Duodenal mucosa (tissue), 2 donors: Measurements from ENCODE around the gene GPX2.

Experiments
- H3K27ac ChIP-seq: one replicate; pipeline ENCODE4 v1.7.0; 2013; ENCODE audit warnings: low read depth, low read length
- H3K27me3 ChIP-seq, 2 donors: one replicate each; pipeline ENCODE4 v1.7.0; 2013; ENCODE audit warnings: low read length in 2 of 2, control low read depth in 1 of 2; ENCODE audit not compliant: insufficient read depth in 2 of 2, control insufficient read depth in 1 of 2
- H3K36me3 ChIP-seq, 2 donors: one replicate each; pipeline ENCODE4 v1.7.0; 2013; ENCODE audit warnings: low read length in 2 of 2, control low read depth in 1 of 2; ENCODE audit not compliant: insufficient read depth in 2 of 2, control insufficient read depth in 1 of 2
- H3K4me1 ChIP-seq, 2 donors: one replicate each; pipeline ENCODE4 v1.7.0; 2013; ENCODE audit warnings: low read length in 2 of 2, control low read depth in 1 of 2; ENCODE audit not compliant: insufficient read depth in 2 of 2, control insufficient read depth in 1 of 2
- H3K4me3 ChIP-seq, 2 donors: one replicate each; pipeline ENCODE4 v1.7.0; 2013; ENCODE audit warnings: low read length in 2 of 2, low read depth in 1 of 2
- H3K9ac ChIP-seq, 2 donors: one replicate each; pipeline ENCODE4 v1.7.0; 2013; ENCODE audit warnings: low read length in 2 of 2, low read depth in 1 of 2
- H3K9me3 ChIP-seq, 2 donors: one replicate each; pipeline ENCODE4 v1.7.0; 2013; ENCODE audit warnings: low read length in 2 of 2, control low read depth in 1 of 2; ENCODE audit not compliant: control insufficient read depth in 1 of 2

The GPX2 gene

GRCh38 chr14:64943556-64943955 is 1.0 kb upstream of the GPX2 start:
- Histone ChIP-seq H3K9me3 (no peaks in the 10 kb centered on the region), H3K27me3 (no peaks in the 10 kb centered on the region), H3K36me3 (peaks cover 0 to 11% of the 10 kb centered on the region in 2 donors), H3K27ac (peak overlapping the region; percentile 43), H3K4me3 (no peak overlapping the region), H3K4me1 (peaks cover 54 to 71% of the 10 kb centered on the region in 2 donors), H3K9ac (no peak overlapping the region)

DNA sequence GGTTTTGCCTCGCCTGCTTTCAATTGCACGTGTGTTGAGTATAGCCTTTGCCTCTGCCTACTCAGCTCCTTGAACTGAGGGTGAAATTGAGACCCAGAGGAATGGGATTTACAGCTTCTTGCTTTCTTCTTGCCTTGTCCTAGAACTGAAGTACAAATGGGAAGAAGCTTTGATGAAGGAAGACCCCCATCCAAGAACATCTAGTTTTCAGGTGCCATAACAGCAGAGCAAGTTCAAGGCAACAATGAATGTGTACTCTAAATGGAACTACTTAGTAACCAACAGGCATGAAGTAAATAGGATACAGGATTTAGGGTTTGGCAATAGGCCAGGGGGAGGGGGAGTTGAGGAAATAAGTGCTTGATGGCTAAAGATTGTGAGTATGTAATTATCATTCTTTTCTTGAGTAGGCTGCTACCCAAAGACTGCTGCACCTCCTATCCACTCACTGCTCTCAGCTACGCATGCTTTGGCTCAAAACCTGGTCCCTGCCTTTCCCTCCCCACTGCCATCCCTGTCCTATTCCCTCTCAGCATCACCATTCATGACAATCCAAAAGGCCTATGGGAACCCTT is 2.1 kb downstream of the GPX2 start:
- H3K4me3 ChIP-seq = peak overlapping the region; percentile 62 to 73

GRCh38 chr14:64939817-64940190 is 2.7 kb downstream of the GPX2 start:
- H3K36me3 ChIP-seq = peaks cover 0 to 11% of the 10 kb centered on the region in 2 donors
- no peaks in the 10 kb centered on the region for H3K27me3 ChIP-seq
- H3K9me3 ChIP-seq = no peaks in the 10 kb centered on the region
- peaks cover 42 to 54% of the 10 kb centered on the region in 2 donors for H3K4me1 ChIP-seq
- H3K9ac ChIP-seq = peak overlapping the region in 1 of 2 donors; percentile 64
- H3K27ac ChIP-seq = no peak overlapping the region
- peak overlapping the region; percentile 24 to 50 for H3K4me3 ChIP-seq

More for the DNA sequence above, 2.1 kb downstream of the GPX2 start:
- Histone ChIP-seq H3K36me3 (peaks cover 0 to 11% of the 10 kb centered on the region in 2 donors), H3K27me3 (no peaks in the 10 kb centered on the region), H3K9me3 (no peaks in the 10 kb centered on the region), H3K4me1 (peaks cover 42 to 55% of the 10 kb centered on the region in 2 donors), H3K9ac (peak overlapping the region; percentile 64 to 70), H3K27ac (no peak overlapping the region)

GRCh38 chr14:64938972-64939816 is 3.4 kb downstream of the GPX2 start:
- Histone ChIP-seq H3K4me3 (peak overlapping the region; percentile 24 to 50), H3K27ac (peak overlapping the region; percentile 65), H3K9me3 (no peaks in the 10 kb centered on the region), H3K27me3 (no peaks in the 10 kb centered on the region), H3K36me3 (peaks cover 0 to 14% of the 10 kb centered on the region in 2 donors), H3K4me1 (peaks cover 39 to 52% of the 10 kb centered on the region in 2 donors), H3K9ac (peak overlapping the region in 1 of 2 donors; percentile 8)

DNA sequence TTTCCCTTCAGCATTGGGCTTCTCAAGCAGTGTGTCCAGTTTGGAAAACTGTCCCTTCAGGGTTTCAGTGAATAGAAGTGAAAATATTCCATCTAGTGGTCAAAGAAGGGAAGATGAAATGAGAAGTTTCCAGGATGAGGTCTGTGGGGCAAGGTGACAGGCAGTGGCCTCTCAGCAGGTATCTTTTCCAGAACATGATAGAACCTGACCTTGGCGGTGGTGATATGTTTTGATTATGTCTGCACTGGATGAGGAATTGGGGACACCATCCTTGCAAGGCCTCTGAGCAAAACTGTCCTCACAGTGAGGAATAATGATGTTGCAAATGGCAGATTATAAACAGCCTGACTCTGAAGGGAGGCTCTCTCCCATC is 4.7 kb downstream of the GPX2 start:
- no peak overlapping the region for H3K4me3 ChIP-seq
- no peaks in the 10 kb centered on the region for H3K9me3 ChIP-seq
- no peak overlapping the region for H3K27ac ChIP-seq
- H3K36me3 ChIP-seq = peaks cover 2 to 25% of the 10 kb centered on the region in 2 donors
- H3K9ac ChIP-seq = peak overlapping the region in 1 of 2 donors; percentile 16
- no peaks in the 10 kb centered on the region for H3K27me3 ChIP-seq
- peaks cover 26 to 38% of the 10 kb centered on the region in 2 donors for H3K4me1 ChIP-seq

DNA sequence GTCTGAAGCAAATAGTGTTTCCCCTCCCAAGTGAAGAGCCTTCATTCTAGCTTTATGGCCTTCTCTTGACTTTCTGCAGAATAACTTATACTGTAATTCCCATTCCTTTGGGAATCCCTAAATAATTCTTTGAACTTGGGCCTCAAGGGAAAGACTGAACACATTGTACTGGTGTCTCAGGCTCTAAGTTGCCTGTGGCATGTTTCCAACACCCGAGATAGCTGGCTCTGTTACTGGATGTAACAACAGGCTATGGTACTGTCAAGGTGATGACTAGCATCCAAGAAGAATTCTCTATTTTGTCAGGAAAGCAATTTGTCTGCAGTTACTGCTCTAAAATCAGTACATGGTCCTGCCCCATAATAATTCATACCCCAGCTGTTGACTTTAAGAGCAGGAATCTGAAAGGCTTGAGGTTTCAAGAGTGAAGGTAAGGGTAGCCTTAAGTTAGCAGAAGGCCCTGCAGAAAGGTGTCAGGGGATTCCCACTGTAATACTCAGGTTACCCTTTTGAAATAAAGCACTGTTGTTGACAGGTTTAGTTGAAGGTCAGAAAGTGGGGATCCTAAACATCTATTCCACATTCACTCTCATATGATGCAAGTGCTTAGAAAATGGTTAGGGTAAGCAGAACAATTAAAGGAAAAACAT is 5.2 kb downstream of the GPX2 start:
- Histone ChIP-seq H3K9ac (peak overlapping the region in 1 of 2 donors; percentile 16), H3K27ac (no peak overlapping the region), H3K9me3 (no peaks in the 10 kb centered on the region), H3K4me3 (no peak overlapping the region), H3K36me3 (peaks cover 4 to 27% of the 10 kb centered on the region in 2 donors), H3K4me1 (peaks cover 26 to 38% of the 10 kb centered on the region in 2 donors), H3K27me3 (no peaks in the 10 kb centered on the region)

DNA sequence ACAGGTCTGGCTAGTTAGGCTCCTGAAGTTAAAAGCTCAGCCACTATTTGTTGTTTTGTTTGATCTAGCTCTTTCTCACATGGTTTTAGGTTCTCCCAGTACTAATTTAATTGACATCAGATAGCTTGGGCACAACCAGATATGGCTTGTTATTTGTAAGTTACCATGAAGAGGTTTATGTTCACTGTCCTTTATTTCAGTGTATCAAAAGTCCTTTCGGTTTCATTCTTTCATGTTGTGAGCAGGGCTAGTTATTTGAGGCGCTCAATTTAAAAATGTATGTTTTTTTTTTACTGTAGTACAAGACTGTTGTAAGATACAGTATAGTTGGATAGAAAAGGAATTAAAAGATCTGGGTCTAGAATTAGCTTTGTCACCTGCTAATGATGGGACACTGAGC is 7.0 kb downstream of the GPX2 start:
- peaks cover 22 to 41% of the 10 kb centered on the region in 2 donors for H3K4me1 ChIP-seq
- H3K27ac ChIP-seq = no peak overlapping the region
- H3K4me3 ChIP-seq = peak overlapping the region in 1 of 2 donors; percentile 34
- no peaks in the 10 kb centered on the region for H3K27me3 ChIP-seq
- peaks cover 14 to 39% of the 10 kb centered on the region in 2 donors for H3K36me3 ChIP-seq
- H3K9me3 ChIP-seq = no peaks in the 10 kb centered on the region
- H3K9ac ChIP-seq = peak overlapping the region in 1 of 2 donors; percentile 26

DNA sequence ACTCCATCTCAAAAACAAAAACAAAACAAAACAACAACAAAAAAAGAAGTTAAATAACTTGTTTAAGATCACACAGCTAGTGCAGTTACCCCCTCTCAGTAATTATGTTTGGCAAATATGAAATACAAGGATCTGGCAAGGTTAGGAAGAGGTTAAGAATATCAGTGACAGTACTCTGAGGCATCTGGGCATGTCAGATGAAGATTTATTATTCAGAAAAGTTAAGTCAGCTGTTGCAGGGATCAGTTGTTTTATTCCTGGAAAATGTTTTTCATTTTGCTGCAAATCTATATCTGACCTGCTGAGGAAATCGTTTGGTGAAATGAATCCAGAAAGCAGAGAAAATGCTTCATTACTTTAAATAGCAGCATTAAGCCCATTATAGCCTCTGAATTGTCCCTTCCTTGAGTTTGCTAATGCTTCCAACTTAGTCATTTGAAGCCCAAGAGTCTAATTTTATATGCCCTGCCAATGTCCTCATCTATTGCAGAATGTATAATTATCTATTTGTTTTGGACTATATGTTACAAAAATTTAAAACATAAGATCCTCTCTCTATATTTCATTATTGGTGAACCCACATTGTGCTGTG is 8.1 kb downstream of the GPX2 start:
- H3K27me3 ChIP-seq = no peaks in the 10 kb centered on the region
- H3K36me3 ChIP-seq = peaks cover 14 to 37% of the 10 kb centered on the region in 2 donors
- no peak overlapping the region for H3K27ac ChIP-seq
- H3K9me3 ChIP-seq = no peaks in the 10 kb centered on the region
- peaks cover 12 to 36% of the 10 kb centered on the region in 2 donors for H3K4me1 ChIP-seq
- H3K9ac ChIP-seq = no peak overlapping the region
- H3K4me3 ChIP-seq = no peak overlapping the region

DNA sequence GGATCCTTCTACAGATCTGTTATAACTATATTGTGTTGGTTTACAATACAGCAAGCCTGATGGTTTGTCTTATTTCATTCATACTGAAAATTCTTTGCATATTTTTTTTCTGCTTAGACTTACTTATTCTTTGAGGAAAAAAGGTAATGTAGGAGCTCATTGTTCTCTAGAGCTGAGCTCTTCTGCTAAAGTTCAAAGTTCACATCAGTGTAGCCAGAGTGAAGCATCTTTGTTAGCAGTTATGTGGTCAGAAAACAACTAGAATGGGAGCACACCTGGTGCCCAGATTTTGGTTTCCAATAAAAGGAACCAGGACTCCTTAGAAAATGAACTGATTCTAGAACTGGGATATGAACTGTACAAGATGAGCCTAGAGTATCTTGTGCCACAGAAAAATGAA is 10.3 kb downstream of the GPX2 start:
- peaks cover 4 to 19% of the 10 kb centered on the region in 2 donors for H3K4me1 ChIP-seq
- H3K4me3 ChIP-seq = no peak overlapping the region

More for the DNA sequence above, 10.3 kb downstream of the GPX2 start:
- peaks cover 14 to 45% of the 10 kb centered on the region in 2 donors for H3K36me3 ChIP-seq
- H3K9me3 ChIP-seq = no peaks in the 10 kb centered on the region
- no peak overlapping the region for H3K9ac ChIP-seq
- no peaks in the 10 kb centered on the region for H3K27me3 ChIP-seq
- H3K27ac ChIP-seq = no peak overlapping the region
